IPS-18a (cell line): Measurements from ENCODE around the gene PPP1R3D.

Experiments used
- H3K27ac ChIP-seq: one replicate; pipeline ENCODE4 v1.5.1; 2013; ENCODE audit warnings: low read length
- H3K27me3 ChIP-seq: one replicate; pipeline ENCODE4 v1.6.1; 2013; ENCODE audit warnings: mild to moderate bottlenecking, low read length; ENCODE audit not compliant: control insufficient read depth, insufficient read depth
- H3K36me3 ChIP-seq: one replicate; pipeline ENCODE4 v1.6.1; 2013; ENCODE audit warnings: low read depth, low read length; ENCODE audit not compliant: control insufficient read depth
- H3K4me1 ChIP-seq: one replicate; pipeline ENCODE4 v1.6.1; 2013; ENCODE audit warnings: low read depth, low read length; ENCODE audit not compliant: control insufficient read depth
- H3K4me3 ChIP-seq: one replicate; pipeline ENCODE4 v1.5.1; 2013; ENCODE audit warnings: low read length
- H3K9ac ChIP-seq: one replicate; pipeline ENCODE4 v1.6.1; 2013; ENCODE audit warnings: mild to moderate bottlenecking, low read length, moderate library complexity
- H3K9me3 ChIP-seq: one replicate; pipeline ENCODE4 v1.6.1; 2013; ENCODE audit warnings: low read depth, low read length; ENCODE audit not compliant: control insufficient read depth

The PPP1R3D gene

DNA sequence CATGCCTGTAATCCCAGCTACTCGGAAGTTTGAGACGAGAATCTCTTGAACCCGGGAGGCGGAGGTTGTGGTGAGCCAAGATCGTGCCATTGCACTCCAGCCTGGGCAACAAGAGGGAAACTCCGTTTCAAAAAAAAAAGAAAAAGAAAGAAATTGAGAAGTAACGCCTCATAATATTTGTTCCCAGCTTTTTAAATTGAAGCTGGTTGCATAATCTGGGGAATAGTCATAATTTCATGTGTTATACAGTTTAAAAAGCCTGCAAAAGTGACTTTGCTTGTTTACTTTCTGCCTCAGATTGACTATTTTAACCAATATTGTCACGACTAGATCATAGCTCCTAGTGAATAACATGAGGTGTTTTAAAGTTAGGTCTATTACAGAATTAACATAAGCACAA, 7.3 kb upstream of the PPP1R3D start:
- no peak overlapping the region for H3K4me3 ChIP-seq
- no peak overlapping the region for H3K9ac ChIP-seq
- no peaks in the 10 kb centered on the region for H3K9me3 ChIP-seq
- peaks cover 8% of the 10 kb centered on the region for H3K4me1 ChIP-seq
- peaks cover 32% of the 10 kb centered on the region for H3K36me3 ChIP-seq
- no peak overlapping the region for H3K27ac ChIP-seq
- no peaks in the 10 kb centered on the region for H3K27me3 ChIP-seq

GRCh38 chr20:59945731-59946130, 5.6 kb upstream of the PPP1R3D start:
- Histone ChIP-seq H3K36me3 (peaks cover 34% of the 10 kb centered on the region), H3K27ac (no peak overlapping the region), H3K4me3 (no peak overlapping the region), H3K9me3 (no peaks in the 10 kb centered on the region), H3K9ac (no peak overlapping the region), H3K27me3 (no peaks in the 10 kb centered on the region), H3K4me1 (peaks cover 14% of the 10 kb centered on the region)

- H3K4me3 ChIP-seq, result no peak overlapping the region
- H3K27ac ChIP-seq, result no peak overlapping the region
- H3K4me1 ChIP-seq, result peaks cover 14% of the 10 kb centered on the region
- no peaks in the 10 kb centered on the region for H3K9me3 ChIP-seq
- peaks cover 34% of the 10 kb centered on the region for H3K36me3 ChIP-seq
- no peaks in the 10 kb centered on the region for H3K27me3 ChIP-seq
- H3K9ac ChIP-seq, result no peak overlapping the region
Observed at GRCh38 chr20:59945175-59945574, 5.1 kb upstream of the PPP1R3D start.

DNA sequence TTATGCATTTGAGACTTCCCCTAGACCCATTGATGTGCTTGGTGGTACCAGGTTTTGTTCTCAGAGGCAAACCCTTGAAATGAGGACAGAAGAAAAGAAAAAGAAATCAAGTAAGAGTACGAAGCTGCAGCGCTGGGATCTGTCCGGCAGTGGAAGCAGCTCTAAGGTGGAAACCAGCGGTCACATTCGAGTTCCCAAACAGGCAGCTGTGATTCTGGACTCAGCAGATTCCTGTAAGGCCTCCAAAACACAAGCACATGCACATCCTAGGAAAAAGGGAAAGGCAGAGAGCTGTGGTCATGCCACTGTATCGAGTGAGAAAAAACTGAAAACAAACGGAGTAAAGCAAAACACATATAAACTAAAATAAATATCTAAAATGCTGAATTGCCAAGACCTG, 4.6 kb upstream of the PPP1R3D start:
- no peak overlapping the region for H3K27ac ChIP-seq
- no peaks in the 10 kb centered on the region for H3K9me3 ChIP-seq
- no peaks in the 10 kb centered on the region for H3K27me3 ChIP-seq
- H3K36me3 ChIP-seq, result peaks cover 34% of the 10 kb centered on the region
- H3K4me1 ChIP-seq, result peaks cover 14% of the 10 kb centered on the region
- no peak overlapping the region for H3K9ac ChIP-seq
- H3K4me3 ChIP-seq, result no peak overlapping the region

DNA sequence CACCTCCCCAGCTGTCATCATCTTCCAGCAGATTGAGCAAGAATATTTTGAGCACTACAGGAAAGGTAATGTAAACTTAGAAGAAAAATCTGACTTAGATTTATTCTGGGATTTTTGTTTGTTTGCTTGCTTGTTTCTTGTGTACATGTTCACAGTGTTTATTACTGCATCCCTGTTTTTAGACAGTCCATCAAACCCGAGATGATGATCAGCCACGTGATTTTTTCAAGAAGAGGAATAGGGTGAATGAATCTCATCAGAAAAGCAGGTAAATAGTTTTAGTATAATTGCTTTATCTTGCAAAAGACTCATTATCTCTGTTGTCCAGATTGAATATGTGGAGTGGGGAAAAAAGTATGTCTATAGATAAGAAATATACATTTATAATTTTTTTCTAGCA, 2.1 kb upstream of the PPP1R3D start:
- peaks cover 14% of the 10 kb centered on the region for H3K4me1 ChIP-seq
- H3K27ac ChIP-seq, result no peak overlapping the region
- no peak overlapping the region for H3K9ac ChIP-seq
- H3K27me3 ChIP-seq, result peaks cover 22% of the 10 kb centered on the region
- no peak overlapping the region for H3K4me3 ChIP-seq
- H3K9me3 ChIP-seq, result no peaks in the 10 kb centered on the region
- peaks cover 31% of the 10 kb centered on the region for H3K36me3 ChIP-seq

GRCh38 chr20:59940956-59941294, 820 bp upstream of the PPP1R3D start:
- Histone ChIP-seq H3K36me3 (peaks cover 31% of the 10 kb centered on the region), H3K9ac (peak overlapping the region; percentile 74), H3K9me3 (no peaks in the 10 kb centered on the region), H3K4me1 (peaks cover 14% of the 10 kb centered on the region), H3K4me3 (peak overlapping the region; percentile 81), H3K27ac (peak overlapping the region; percentile 7), H3K27me3 (peaks cover 25% of the 10 kb centered on the region)

- Histone ChIP-seq H3K4me1 (peaks cover 7% of the 10 kb centered on the region), H3K27ac (no peak overlapping the region), H3K4me3 (peak overlapping the region; percentile 81), H3K27me3 (peaks cover 36% of the 10 kb centered on the region), H3K36me3 (peaks cover 27% of the 10 kb centered on the region), H3K9me3 (no peaks in the 10 kb centered on the region), H3K9ac (no peak overlapping the region)
Observed at GRCh38 chr20:59939879-59940128, 301 bp downstream of the PPP1R3D start.

GRCh38 chr20:59939052-59939878, 840 bp downstream of the PPP1R3D start:
- Histone ChIP-seq H3K27me3 (peaks cover 41% of the 10 kb centered on the region), H3K4me1 (peaks cover 7% of the 10 kb centered on the region), H3K9me3 (no peaks in the 10 kb centered on the region), H3K27ac (no peak overlapping the region), H3K4me3 (peak overlapping the region; percentile 81), H3K9ac (no peak overlapping the region), H3K36me3 (peaks cover 21% of the 10 kb centered on the region)

DNA sequence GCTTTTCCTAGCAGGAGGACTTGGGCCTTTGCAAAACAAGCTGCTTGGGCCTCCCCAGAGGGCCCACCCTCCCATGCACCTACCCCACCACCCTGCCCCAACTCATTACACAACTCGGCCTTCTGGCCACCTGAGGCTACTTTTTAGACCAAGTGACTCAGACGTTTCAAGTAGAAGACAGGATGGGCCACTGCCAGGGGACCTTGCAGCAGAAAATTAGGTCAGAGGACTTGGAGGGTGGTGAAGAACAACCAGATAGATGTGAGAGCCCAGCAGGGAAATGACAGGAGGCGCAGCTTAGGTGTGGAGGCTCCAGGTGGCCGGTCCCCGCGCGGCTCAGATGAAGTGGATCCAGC, 1.4 kb downstream of the PPP1R3D start:
- Histone ChIP-seq H3K4me3 (no peak overlapping the region), H3K4me1 (peaks cover 7% of the 10 kb centered on the region), H3K27me3 (peaks cover 44% of the 10 kb centered on the region), H3K9ac (no peak overlapping the region), H3K9me3 (no peaks in the 10 kb centered on the region), H3K36me3 (peaks cover 15% of the 10 kb centered on the region), H3K27ac (no peak overlapping the region)

DNA sequence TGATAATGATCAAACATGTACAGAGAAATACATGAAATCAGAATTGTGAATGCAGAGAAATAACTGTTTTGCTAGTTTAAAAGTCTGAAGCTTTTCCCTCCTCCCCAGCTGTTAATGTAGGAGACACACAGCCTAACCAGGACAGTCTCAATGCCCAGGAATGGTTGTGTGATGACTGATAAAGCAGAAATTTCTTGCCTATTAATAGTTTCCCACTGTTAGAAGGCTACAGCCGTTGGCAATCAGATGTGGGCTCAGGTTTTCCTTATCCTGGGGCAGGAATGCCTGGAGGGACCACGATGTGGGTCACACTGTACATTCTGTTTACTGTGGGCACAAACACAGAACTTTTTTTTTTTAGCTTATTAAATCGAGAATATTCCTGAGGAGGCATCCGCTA, 1.9 kb downstream of the PPP1R3D start:
- no peak overlapping the region for H3K4me3 ChIP-seq
- peaks cover 46% of the 10 kb centered on the region for H3K27me3 ChIP-seq
- H3K36me3 ChIP-seq, result peaks cover 11% of the 10 kb centered on the region
- H3K9ac ChIP-seq, result no peak overlapping the region
- H3K4me1 ChIP-seq, result peaks cover 7% of the 10 kb centered on the region
- H3K9me3 ChIP-seq, result no peaks in the 10 kb centered on the region
- no peak overlapping the region for H3K27ac ChIP-seq

DNA sequence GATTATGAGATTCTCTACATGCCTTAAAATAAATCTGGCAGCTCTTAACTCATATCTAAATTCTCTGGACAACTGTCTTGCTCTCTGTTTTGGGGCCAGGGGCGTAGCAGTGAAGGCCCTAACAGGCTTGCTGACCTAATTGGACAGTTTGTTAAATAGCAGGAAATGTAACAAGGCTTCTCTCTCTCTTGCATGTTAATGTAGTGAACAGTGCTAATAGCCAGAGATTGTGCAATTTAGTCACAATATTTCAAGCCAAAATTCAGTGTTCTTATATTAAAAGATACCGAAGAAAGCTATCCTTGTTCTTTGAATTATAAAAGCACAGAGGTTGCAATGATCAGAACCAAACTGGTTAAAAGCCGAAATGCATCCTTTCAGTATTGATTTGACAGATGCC, 3.0 kb downstream of the PPP1R3D start:
- Histone ChIP-seq H3K9me3 (no peaks in the 10 kb centered on the region), H3K27me3 (peaks cover 49% of the 10 kb centered on the region), H3K27ac (no peak overlapping the region), H3K9ac (no peak overlapping the region), H3K4me3 (no peak overlapping the region), H3K36me3 (peaks cover under 1% of the 10 kb centered on the region), H3K4me1 (peaks cover 7% of the 10 kb centered on the region)

- Histone ChIP-seq H3K4me1 (peaks cover 7% of the 10 kb centered on the region), H3K36me3 (no peaks in the 10 kb centered on the region), H3K4me3 (no peak overlapping the region), H3K27ac (no peak overlapping the region), H3K27me3 (peaks cover 49% of the 10 kb centered on the region), H3K9me3 (no peaks in the 10 kb centered on the region), H3K9ac (no peak overlapping the region)
Observed at GRCh38 chr20:59936409-59936808, 3.7 kb downstream of the PPP1R3D start.
